GM18498 (cell line): Measurements from ENCODE around the gene CCDC15.
"Not testable (repeated sequence)": the region's sequence is repeated elsewhere in the genome, so short reads cannot be mapped to it uniquely, and the experiment has no call there.

Source experiments
- ATAC-seq: cut with Tn5 transposase; IDR thresholded peaks from one replicate; pipeline ENCODE4 v1.9.1; 2021; ENCODE audit warnings: mild to moderate bottlenecking, moderate library complexity; ENCODE audit not compliant: unreplicated experiment

The CCDC15 gene

DNA sequence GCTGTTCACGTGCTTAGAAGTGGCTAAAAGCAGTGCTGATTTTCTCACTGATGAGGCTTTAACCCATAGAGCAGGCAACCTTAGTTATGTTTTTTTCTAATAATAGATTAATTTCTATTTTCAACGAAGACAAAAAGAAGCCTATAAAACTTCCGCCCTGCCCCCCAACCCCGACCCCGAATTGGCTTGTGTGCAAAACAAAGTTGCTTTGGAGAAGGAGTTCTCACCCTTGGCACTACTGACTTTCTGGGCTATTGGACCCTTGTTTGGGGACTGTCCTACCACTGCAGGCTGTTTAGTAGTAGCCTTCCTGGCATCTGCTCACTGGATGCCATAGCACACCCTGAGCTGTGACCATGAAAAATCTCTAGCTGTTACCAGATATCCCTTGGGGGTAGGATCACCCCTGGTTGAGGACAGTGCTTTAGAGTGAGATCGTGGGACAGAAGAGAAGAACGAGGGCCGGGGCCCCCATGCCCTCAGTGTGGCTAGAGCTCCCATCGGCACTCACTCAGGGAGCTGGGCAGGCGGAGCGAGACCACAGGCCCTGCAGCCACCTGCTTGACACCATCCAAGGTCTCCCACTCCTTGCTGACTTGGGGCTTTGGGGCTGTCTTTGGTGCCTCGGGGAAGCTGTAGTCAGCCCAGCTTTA is 126.0 kb downstream of the CCDC15 start:
- ATAC-seq, result no peak

DNA sequence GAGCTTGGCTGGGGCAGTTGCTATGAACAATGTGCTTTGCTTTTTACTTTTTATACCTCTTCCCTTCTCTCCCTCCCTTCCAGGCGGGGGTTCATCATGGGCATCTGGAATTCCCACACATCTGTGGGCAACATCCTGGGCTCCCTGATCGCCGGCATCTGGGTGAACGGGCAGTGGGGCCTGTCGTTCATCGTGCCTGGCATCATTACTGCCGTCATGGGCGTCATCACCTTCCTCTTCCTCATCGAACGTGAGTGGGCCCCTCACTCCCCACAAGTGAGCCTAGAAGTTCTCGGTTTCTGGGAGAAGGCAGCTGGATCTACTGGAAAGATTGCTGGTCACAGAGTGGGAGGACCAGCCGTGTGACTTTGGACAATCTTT is 126.5 kb downstream of the CCDC15 start:
- no peak for ATAC-seq

DNA sequence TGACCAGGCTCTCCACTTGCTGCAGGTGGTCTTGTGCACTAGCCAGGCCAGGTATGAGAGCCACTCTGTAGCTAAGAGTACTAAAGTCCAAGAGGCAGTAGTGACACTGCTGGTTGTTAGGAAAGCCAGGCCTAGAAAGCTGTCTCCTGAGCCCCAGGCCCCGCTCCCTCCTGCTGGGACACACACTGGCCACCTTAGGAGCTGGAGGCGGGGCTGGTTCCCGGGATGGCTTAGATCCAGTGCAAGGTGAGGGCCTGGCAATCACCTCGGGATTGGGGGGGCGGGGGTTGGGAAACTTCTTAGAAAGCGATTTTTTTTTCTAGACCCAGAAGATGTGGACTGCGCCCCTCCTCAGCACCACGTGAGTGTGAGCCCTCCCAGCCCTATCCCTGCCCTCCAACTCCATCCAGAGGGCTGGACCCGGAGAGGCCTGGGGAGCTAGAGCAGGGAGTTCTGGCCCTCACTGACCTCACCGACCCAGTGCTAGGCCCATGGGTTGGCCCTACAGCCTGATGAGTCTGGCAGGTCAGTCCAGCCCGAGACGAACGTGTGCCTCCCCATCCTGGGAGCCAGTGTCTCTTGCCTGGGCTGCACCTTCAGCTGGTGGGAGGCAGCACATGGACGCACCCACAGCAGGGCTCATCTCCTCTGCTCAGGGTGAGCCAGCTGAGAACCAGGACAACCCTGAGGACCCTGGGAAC is 127.2 kb downstream of the CCDC15 start:
- ATAC-seq, result no peak

DNA sequence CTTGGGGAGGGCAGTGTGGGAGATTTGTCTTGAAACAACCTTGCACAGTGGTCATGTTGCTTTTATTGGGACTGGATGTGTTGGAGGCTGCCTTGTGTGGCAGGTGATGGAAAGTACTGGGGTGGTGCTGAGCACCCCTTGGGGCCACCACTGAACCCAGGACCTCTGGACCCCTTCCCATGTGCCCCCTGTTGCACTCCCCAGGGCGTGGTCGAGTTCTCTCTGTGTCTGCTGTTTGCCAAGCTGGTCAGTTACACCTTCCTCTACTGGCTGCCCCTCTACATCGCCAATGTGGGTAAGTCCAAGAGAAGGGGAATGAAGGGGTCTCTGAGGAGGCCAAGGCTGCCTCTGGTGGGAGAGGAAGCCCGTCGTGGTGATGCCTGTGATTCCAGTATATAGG is 128.0 kb downstream of the CCDC15 start:
- ATAC-seq, result no peak

DNA sequence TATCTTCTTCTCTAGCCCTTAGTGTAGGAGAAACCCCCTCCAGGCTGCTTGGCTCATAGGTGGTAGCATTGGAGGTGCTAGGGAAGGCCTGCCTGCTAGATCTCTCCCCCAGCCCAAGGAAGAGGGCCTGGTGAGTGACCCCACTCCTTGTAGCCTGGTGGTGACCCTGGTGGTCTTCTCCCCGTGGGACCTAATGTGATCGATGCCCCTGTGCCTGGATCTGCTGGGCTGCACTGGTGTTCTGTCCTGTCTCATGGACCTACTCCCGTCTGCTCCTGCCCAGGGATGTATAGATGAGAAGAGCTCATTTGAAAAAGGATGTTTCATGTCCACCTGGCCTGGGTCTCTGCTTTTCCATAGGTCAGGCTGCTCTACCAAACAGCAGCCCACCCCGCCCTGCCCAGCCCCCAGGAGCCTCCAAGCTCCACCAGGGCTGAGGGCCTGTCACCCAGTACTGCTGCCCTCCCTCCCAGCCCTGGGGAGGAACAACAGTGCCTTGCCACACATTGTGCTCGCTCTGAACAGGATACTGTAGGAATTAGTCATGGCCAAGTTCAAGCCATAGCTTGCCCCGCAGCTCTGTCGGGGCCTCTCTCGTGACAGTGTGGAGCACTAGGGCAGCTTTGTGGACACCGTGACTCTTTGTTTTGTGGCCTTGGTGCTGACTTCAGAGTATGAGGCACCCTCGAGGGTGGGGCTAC is 128.8 kb downstream of the CCDC15 start:
- no peak for ATAC-seq

DNA sequence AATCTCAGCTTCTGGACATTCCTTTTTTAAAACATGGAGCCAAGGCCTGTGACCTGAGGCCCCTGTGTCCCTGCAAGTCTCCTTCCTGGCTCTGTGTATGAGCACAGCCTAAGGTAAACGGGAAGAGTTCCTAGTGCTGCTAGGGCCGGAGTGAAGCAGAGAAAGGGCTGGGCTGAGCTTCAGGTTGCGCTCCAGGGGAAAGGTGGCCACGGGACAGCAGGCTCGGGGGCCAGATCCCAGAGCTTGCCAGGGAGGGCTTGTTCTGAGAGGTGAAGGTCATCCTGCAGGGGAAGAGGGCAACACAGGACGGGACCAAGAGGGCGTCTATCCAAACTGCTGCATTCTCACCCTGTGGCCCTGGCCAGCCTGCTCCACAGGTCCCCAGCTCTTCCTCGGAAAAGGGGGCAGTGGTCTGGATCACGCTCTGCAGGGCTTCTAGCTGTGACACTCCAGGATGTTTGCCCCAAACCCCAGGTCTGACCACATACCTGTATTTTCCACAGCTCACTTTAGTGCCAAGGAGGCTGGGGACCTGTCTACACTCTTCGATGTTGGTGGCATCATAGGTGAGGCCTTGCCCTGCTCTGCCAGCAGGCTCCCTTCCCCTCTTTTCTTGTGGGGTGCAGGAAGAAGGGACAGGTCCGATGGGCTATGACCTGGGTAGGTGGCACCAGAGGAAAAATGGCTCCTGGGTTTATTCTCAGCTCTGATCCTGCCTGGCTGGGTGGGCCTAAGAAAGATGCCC is 129.5 kb downstream of the CCDC15 start:
- no peak for ATAC-seq

DNA sequence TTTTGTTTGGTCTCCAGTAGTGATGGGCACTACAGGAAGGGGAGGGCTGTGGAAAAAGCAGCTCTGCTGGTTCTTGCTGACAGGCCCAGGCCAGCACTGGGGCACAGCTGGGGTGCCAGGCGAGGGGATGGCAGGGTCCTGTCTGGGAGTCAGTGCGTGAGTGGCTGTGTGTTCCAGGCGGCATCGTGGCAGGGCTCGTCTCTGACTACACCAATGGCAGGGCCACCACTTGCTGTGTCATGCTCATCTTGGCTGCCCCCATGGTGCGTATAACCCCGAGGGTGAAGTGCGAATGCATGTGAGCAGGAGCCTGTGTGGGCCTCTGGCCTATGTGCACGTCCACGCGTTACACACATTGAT is 130.0 kb downstream of the CCDC15 start:
- no peak for ATAC-seq

DNA sequence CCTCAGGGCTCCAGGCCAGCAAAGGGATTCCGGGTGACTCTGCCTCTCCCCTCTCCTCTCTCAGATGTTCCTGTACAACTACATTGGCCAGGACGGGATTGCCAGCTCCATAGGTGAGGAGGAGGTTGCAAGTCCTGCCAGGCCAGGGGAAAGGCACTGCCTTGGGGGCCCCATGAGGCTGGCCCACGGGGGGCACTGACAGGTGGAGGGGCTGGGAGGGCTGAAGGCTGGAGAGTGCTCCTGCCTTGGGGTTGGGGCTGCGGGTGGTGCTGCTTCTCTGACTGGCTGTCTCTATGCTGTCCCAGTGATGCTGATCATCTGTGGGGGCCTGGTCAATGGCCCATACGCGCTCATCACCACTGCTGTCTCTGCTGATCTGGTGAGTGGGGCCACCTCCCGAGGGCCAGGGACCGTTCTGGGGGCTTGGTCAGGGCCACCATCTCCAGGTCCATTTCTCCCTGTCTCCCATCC is 130.8 kb downstream of the CCDC15 start:
- no peak for ATAC-seq

DNA sequence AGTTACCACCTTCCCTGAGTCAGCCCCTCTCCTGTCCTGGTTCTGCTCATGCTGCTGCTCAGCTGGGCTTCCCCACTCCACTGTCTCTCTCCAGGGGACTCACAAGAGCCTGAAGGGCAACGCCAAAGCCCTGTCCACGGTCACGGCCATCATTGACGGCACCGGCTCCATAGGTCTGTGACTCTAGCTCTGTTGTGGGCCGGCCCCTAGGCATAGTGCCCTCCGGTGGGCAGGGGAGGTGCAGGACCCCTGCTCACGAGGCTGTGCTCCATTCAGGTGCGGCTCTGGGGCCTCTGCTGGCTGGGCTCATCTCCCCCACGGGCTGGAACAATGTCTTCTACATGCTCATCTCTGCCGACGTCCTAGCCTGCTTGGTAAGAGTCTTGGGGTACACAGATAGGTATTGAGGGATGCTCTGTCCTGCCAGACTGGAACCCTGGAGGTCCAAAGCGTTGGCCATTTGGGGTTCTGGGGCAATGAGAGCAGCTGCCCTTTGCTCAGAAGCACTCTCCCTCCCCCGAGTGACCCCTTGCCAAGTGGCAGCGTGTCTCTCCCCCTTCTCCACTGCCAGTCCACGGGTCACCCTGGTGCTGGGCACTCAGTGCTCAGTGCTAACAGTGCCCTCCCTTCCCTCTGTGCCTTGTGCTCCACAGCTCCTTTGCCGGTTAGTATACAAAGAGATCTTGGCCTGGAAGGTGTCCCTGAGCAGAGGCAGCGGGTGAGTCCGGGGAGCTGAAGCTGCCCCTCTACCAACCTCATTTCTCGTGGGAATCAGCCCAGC is 131.5 kb downstream of the CCDC15 start:
- ATAC-seq, result no peak

DNA sequence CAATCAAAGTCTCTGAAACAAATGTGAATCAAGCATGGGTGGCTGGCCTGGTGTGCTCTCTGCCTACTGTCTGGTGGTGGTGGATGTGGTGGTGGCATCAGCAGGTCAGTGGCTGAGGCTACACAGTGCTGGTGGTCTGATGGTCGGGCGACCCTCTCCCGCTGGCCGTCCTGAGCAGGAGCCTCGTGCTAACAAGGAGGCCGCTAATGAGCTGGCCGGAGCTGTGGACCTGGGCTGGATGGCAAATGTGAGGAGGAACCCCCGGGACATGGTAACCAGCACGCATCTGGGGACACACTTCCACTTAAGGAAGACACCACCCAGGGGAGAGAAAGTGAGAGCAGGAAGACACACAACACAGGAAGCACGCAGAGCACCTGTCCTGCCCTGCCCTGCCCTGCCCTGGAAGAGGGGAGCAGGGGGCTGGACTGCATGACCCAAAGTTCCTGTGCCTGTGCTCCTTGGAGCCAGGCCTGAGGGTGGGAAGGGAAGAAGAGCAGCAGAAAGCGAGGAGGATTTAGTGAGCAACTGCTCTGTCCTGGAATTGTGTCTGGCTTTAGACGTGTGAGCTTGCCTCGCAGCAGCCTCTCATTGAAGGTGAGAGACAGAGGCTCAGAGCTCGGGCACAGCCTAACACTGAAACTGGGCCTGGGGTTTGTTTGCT is 132.8 kb downstream of the CCDC15 start:
- ATAC-seq, result no peak

DNA sequence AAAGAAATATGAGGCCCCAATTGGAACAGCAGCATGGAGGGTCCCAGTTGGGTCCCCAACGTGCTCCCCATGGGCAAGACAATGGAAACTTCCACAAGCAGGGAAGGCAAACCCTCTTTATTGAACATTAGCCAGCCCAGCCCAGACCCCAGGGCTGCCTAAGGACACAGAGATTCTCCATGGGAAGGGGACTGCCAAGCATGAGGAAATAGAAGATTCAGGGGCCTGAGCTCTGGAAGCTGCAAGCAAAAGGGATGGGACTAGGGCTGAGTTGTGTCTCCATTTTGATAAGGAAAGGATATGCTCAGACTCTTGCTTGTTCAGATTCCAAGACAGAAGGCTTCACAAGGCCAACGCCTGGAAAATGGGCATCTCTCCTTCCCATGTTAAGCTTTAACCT is 134.1 kb downstream of the CCDC15 start:
- no peak for ATAC-seq

DNA sequence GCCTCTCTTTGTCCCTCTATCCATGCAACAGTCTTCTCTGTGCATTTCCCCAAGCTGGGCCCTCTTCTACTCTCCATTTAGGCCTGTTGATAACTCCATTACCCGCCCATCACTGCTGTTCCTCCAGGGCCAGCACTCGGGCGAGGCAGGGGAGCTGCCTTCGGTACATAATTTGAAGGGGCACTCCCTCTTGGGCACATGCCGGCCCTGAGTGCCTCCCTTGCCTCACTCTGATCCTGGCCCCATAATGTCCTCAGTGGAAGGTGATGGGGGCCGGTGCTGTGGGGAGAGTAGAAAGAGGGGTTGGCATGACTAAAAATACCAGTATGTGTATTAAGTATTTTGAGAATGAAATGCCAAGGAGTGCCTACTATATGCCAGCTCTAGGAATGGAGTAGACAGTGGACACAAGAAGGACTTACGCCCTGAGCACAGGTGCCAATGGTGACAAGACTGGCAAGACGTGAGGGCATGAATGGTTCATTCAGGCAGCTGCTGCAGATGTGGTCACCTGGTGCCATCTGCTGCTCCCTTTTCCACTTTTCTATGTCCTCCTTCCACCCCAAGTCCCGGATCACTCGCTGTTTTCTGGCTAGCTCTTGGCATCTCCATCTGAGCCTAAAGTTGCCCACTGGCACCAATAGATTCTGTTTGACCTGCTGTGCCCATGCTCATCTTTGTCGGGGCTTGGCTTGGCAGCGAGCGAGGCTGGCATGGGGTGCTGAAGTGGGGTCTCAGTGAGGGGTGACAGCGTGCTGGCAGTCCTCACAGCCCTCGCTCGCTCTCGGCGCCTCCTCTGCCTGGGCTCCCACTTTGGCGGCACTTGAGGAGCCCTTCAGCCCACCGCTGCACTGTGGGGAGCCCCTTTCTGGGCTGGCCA is 134.8 kb downstream of the CCDC15 start:
- no peak for ATAC-seq

DNA sequence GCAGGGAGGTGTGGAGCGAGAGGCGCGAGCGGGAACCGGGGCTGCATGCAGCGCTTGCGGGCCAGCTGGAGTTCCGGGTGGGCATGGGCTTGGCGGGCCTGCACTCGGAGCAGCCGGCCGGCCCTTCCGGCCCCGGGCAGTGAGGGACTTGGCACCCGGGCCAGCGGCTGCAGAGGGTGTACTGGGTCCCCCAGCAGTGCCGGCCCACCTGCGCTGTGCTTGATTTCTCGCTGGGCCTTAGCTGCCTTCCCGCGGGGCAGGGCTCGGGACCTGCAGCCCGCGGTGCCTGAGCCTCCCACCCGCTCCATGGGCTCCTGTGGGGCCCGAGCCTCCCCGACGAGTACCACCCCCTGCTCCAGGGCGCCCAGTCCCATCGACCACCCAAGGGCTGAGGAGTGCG is 135.5 kb downstream of the CCDC15 start:
- ATAC-seq, result not testable (repeated sequence)

DNA sequence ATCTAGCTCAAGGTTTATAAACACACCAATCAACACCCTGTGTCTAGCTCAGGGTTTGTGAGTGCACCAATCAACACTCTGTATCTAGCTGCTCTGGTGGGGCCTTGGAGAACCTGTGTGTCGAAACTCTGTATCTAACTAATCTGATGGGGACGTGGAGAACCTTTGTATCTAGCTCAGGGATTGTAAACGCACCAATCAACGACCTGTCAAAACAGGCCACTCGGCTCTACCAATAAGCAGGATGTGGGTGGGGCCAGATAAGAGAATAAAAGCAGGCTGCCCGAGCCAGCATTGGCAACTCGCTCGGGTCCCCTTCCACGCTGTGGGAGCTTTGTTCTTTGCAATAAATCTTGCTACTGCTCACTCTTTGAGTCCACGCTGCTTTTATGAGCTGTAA is 136.1 kb downstream of the CCDC15 start:
- not testable (repeated sequence) for ATAC-seq

DNA sequence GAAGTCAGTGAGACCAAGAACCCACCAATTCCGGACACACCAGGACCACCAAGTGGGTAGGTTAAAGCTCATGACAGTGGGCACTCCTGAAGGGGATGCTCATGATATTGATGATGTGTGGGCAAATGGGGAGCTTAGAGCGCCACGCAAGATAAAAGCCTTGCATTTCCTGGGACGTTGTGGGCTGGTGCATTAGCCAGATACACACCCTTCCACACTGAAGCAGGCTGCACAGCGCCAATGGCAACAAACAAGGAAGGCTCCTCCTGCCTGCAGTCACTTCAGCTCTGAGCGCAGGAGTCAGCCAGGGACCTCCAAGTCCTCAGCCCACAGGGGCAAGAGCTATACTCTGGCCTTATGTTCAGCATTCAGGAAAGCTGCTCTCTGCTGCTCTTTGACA is 136.8 kb downstream of the CCDC15 start:
- ATAC-seq, result no peak
